ENCODE results near the gene HS6ST3. TPM values are rescaled to one million over a fixed set of nuclear protein-coding genes. Genes with fewer than 3 reads are reported as not detected.
"Not testable (repeated sequence)": the region's sequence is repeated elsewhere in the genome, so short reads cannot be mapped to it uniquely, and the experiment has no call there.

The HS6ST3 gene
- total and polyA plus RNA-seq, 9 of the 15 experiments (the other 6 are each of a cell fraction or from before 2014, with no cell fraction given), result not detected

DNA sequence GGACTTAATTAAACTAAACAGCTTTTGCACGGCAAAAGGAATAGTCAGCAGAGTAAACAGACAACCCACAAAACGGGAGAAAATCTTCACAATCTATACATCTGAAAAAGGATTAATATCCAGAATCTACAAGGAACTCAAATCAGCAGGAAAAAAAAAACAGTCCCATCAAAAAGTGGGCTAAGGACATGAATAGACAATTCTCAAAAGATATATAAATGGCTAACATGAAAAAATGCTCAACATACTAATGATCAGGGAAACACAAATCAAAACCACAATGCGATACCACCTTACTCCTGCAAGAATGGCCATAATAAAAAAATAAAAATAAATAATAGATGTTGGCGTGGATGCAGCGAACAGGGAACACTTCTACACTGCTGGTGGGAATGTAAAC, 38.4 kb upstream of the HS6ST3 start:
- FAIRE-seq; H2AFZ ChIP-seq (ENCODE audit: low read depth, low read length); H3K27me3 ChIP-seq (ENCODE audit: control insufficient read depth in 2 of 2, insufficient read depth in 2 of 2, low read length in 2 of 2); H4K20me1 ChIP-seq (replicated peaks; ENCODE audit: control insufficient read depth, insufficient read depth, low read length); ATAC-seq; H3K9ac ChIP-seq (ENCODE audit: insufficient read depth in 1 of 2, low read depth in 2 of 2, low read length in 2 of 2); H3K27ac ChIP-seq (ENCODE audit: extremely low read depth, low read depth, low read length); DNase-seq (ENCODE audit: extremely low read depth in 1 of 4, low spot score in 3 of 4); H3K9me3 ChIP-seq (replicated peaks; ENCODE audit: control insufficient read depth, insufficient read depth, low read depth, low read length); CTCF ChIA-PET (ENCODE audit: low intra/inter-chr PET ratio); H3K4me2 ChIP-seq (ENCODE audit: insufficient read depth, low read length); H3K9me1 ChIP-seq (ENCODE audit: control insufficient read depth, insufficient read depth, low read length); H3K4me3 ChIP-seq; in situ Hi-C loops (cut with MboI); intact Hi-C loops (cut with micrococcal nuclease); POLR2A ChIA-PET; H3K36me3 ChIP-seq (ENCODE audit: control insufficient read depth, insufficient read depth, low read length); BruUV-seq (replicated peaks): not testable (repeated sequence)
- Histone ChIP-seq H3K79me2 (ENCODE audit: control insufficient read depth, insufficient read depth, low read length) (peaks cover 28% of the 10 kb centered on the region), H3K4me1 (replicated peaks in 1 of 2; ENCODE audit: control insufficient read depth in 2 of 2, insufficient read depth in 2 of 2, low read length in 2 of 2) (peaks cover 0 to 11% of the 10 kb centered on the region in 2 experiments; a peak in 2 of 5 replicates)
- WGBS (ENCODE audit: insufficient coverage, low coverage, missing lambda C conversion rate), result 91% methylated on average over 5 of the region's 5 CpGs

DNA sequence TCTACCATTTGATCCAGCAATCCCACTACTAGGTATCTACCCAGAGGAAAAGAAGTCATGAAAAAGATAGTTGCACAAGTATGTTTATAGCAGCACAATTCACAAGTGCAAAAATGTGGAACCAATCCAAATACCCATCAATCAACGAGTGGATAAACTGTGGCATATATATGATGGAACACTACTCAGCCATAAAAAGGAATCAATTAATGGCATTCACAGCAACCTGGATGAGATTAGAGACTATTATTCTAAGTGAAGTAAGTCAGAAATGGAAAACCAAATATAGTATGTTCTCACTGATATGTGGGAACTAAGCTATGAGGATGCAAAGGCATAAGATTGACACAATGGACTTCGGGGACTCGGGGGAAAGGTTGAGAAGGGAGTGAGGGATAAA, 38.0 kb upstream of the HS6ST3 start:
- H2AFZ ChIP-seq (ENCODE audit: low read depth, low read length); H4K20me1 ChIP-seq (replicated peaks; ENCODE audit: control insufficient read depth, insufficient read depth, low read length); H3K27me3 ChIP-seq (ENCODE audit: control insufficient read depth in 2 of 2, insufficient read depth in 2 of 2, low read length in 2 of 2); H3K27ac ChIP-seq (ENCODE audit: extremely low read depth, low read depth, low read length); H3K9ac ChIP-seq (ENCODE audit: insufficient read depth in 1 of 2, low read depth in 2 of 2, low read length in 2 of 2); CTCF ChIA-PET (ENCODE audit: low intra/inter-chr PET ratio); intact Hi-C loops (cut with micrococcal nuclease); DNase-seq (ENCODE audit: extremely low read depth in 1 of 4, low spot score in 3 of 4); in situ Hi-C loops (cut with MboI); H3K36me3 ChIP-seq (ENCODE audit: control insufficient read depth, insufficient read depth, low read length); ATAC-seq; H3K9me3 ChIP-seq (replicated peaks; ENCODE audit: control insufficient read depth, insufficient read depth, low read depth, low read length); FAIRE-seq; POLR2A ChIA-PET; BruUV-seq (replicated peaks); H3K9me1 ChIP-seq (ENCODE audit: control insufficient read depth, insufficient read depth, low read length): not testable (repeated sequence)
- Histone ChIP-seq H3K4me3 (peak overlapping the region; percentile 80), H3K79me2 (ENCODE audit: control insufficient read depth, insufficient read depth, low read length) (peaks cover 24% of the 10 kb centered on the region), H3K4me1 (replicated peaks in 1 of 2; ENCODE audit: control insufficient read depth in 2 of 2, insufficient read depth in 2 of 2, low read length in 2 of 2) (peaks cover 0 to 11% of the 10 kb centered on the region in 2 experiments; a peak in 2 of 5 replicates), H3K4me2 (ENCODE audit: insufficient read depth, low read length) (peak overlapping the region; percentile 88)
- WGBS (ENCODE audit: insufficient coverage, low coverage, missing lambda C conversion rate), result 31% methylated on average over 3 of the region's 3 CpGs
